H9 (cell line): ENCODE results near the gene SLC4A2. TPM values are rescaled to one million over a fixed set of nuclear protein-coding genes. Genes with fewer than 3 reads are reported as not detected.

ENCODE experiments used
- DNase-seq: peaks from one replicate; pipeline ENCODE4 v3.0.0-alpha.2; 2017
- H2AFZ ChIP-seq: one replicate; pipeline ENCODE4 v1.6.1; 2013; ENCODE audit warnings: mild to moderate bottlenecking, low read length, control low read depth, moderate library complexity
- H2AK5ac ChIP-seq: 2 replicates; pipeline ENCODE4 v1.6.1; 2013; ENCODE audit warnings: low read length, control low read depth, mixed read lengths; ENCODE audit not compliant: insufficient read length
- H2BK120ac ChIP-seq: one replicate; pipeline ENCODE4 v1.6.1; 2013; ENCODE audit warnings: low read depth, mild to moderate bottlenecking, low read length, control low read depth, inconsistent platforms; ENCODE audit not compliant: poor library complexity, severe bottlenecking
- H2BK12ac ChIP-seq: 2 replicates; pipeline ENCODE4 v1.6.1; 2013; ENCODE audit warnings: low read length, control low read depth, mixed read lengths, low read depth; ENCODE audit not compliant: insufficient read length
- H2BK15ac ChIP-seq: 2 replicates; pipeline ENCODE4 v1.6.1; 2013; ENCODE audit warnings: low read depth, low read length, control low read depth
- H2BK20ac ChIP-seq: one replicate; pipeline ENCODE4 v1.6.1; 2013; ENCODE audit warnings: low read depth, mild to moderate bottlenecking, low read length, control low read depth, inconsistent platforms; ENCODE audit not compliant: poor library complexity, severe bottlenecking
- H2BK5ac ChIP-seq: 2 replicates; pipeline ENCODE4 v1.6.1; 2013; ENCODE audit warnings: low read length, control low read depth, mixed read lengths; ENCODE audit not compliant: insufficient read length
- H3K14ac ChIP-seq: 2 replicates; pipeline ENCODE4 v1.6.1; 2013; ENCODE audit warnings: low read length, control low read depth; ENCODE audit not compliant: insufficient read depth
- H3K18ac ChIP-seq: 2 replicates; pipeline ENCODE4 v1.6.1; 2013; ENCODE audit warnings: low read depth, mild to moderate bottlenecking, mixed read lengths, low read length, control low read depth; ENCODE audit not compliant: insufficient read length
- H3K23ac ChIP-seq: 2 replicates; pipeline ENCODE4 v1.6.1; 2013; ENCODE audit warnings: low read length, control low read depth, mixed read lengths, low read depth; ENCODE audit not compliant: insufficient read length
- H3K23me2 ChIP-seq: 2 replicates; pipeline ENCODE4 v1.6.1; 2013; ENCODE audit warnings: low read depth, mild to moderate bottlenecking, mixed read lengths, low read length, control low read depth; ENCODE audit not compliant: insufficient read length, poor library complexity, severe bottlenecking
- H3K27ac ChIP-seq: 2 replicates; pipeline ENCODE4 v1.5.1; 2013; ENCODE audit warnings: low read length, control low read depth, mixed read lengths, low read depth; ENCODE audit not compliant: insufficient read length
- H3K27me3 ChIP-seq: 2 replicates; pipeline ENCODE4 v1.6.1; 2013; ENCODE audit warnings: low read length, control low read depth, inconsistent platforms; ENCODE audit not compliant: insufficient read depth
- H3K4ac ChIP-seq: 2 replicates; pipeline ENCODE4 v1.6.1; 2013; ENCODE audit warnings: low read depth, mild to moderate bottlenecking, control low read depth, inconsistent platforms, low read length, moderate library complexity
- H3K4me1 ChIP-seq: 2 replicates; pipeline ENCODE4 v1.6.1; 2013; ENCODE audit warnings: low read length, control low read depth, inconsistent platforms; ENCODE audit not compliant: insufficient read depth
- H3K4me2 ChIP-seq: 2 replicates; pipeline ENCODE4 v1.6.1; 2013; ENCODE audit warnings: low read length, control low read depth, mixed read lengths; ENCODE audit not compliant: insufficient read length, insufficient read depth
- H3K56ac ChIP-seq: 2 replicates; pipeline ENCODE4 v1.6.1; 2013; ENCODE audit warnings: low read depth, mild to moderate bottlenecking, mixed read lengths, low read length, control low read depth; ENCODE audit not compliant: insufficient read length
- H3K79me1 ChIP-seq: 2 replicates; pipeline ENCODE4 v1.6.1; 2013; ENCODE audit warnings: low read depth, mild to moderate bottlenecking, moderate library complexity, low read length, control low read depth, inconsistent platforms; ENCODE audit not compliant: insufficient read depth, poor library complexity, severe bottlenecking
- H3K79me2 ChIP-seq: 2 replicates; pipeline ENCODE4 v1.6.1; 2013; ENCODE audit warnings: low read length, control low read depth, inconsistent platforms; ENCODE audit not compliant: insufficient read depth
- H3K9ac ChIP-seq: 2 replicates; pipeline ENCODE4 v1.6.1; 2013; ENCODE audit warnings: low read length, control low read depth, mixed read lengths; ENCODE audit not compliant: insufficient read length; ENCODE audit errors: extremely low read depth
- H3K9me3 ChIP-seq: one replicate; pipeline ENCODE4 v1.6.1; 2013; ENCODE audit warnings: low read depth, low read length, inconsistent platforms; ENCODE audit not compliant: control insufficient read depth
- H3T11ph ChIP-seq: one replicate; pipeline ENCODE4 v1.6.1; 2013; ENCODE audit warnings: mild to moderate bottlenecking, low read length, control low read depth, inconsistent platforms
- H4K20me1 ChIP-seq: one replicate; pipeline ENCODE4 v1.6.1; 2013; ENCODE audit not compliant: control insufficient read depth, insufficient read length, insufficient read depth
- H4K5ac ChIP-seq: 2 replicates; pipeline ENCODE4 v1.6.1; 2013; ENCODE audit warnings: low read depth, mild to moderate bottlenecking, mixed read lengths, low read length, control low read depth; ENCODE audit not compliant: insufficient read length
- H4K8ac ChIP-seq: replicated peaks from 2 replicates; pipeline ENCODE4 v1.6.1; 2013; ENCODE audit warnings: low read length, control low read depth, mixed read lengths, low read depth; ENCODE audit not compliant: insufficient read length
- H4K91ac ChIP-seq: 2 replicates; pipeline ENCODE4 v1.6.1; 2013; ENCODE audit warnings: low read depth, mild to moderate bottlenecking, moderate library complexity, mixed read lengths, low read length, control low read depth; ENCODE audit not compliant: insufficient read length
- H3K27ac Mint-ChIP-seq, 3 experiments: 2 replicates in 2 of 3; 3 replicates in 1 of 3; pipeline ENCODE4 v1.8.0; 2020 to 2021; ENCODE audit warnings: mixed read lengths in 3 of 3, mild to moderate bottlenecking in 1 of 3, moderate library complexity in 1 of 3
- H3K27me3 Mint-ChIP-seq: 2 replicates; pipeline ENCODE4 v1.8.0; 2021; ENCODE audit warnings: low read depth, mild to moderate bottlenecking, moderate library complexity, mixed read lengths
- H3K36me3 Mint-ChIP-seq, 3 experiments: 2 replicates in 2 of 3; 3 replicates in 1 of 3; pipeline ENCODE4 v1.8.0; 2020 to 2021; ENCODE audit warnings: low read depth in 3 of 3, mixed read lengths in 3 of 3; ENCODE audit not compliant: insufficient read depth in 1 of 3
- H3K4me1 Mint-ChIP-seq, 2 experiments: 2 replicates each; pipeline ENCODE4 v1.8.0; 2020; ENCODE audit warnings: mixed read lengths in 2 of 2
- H3K4me3 Mint-ChIP-seq, 2 experiments: 2 replicates in 1 of 2; 3 replicates in 1 of 2; pipeline ENCODE4 v1.8.0; 2020 to 2021; ENCODE audit warnings: mild to moderate bottlenecking in 2 of 2, mixed read lengths in 2 of 2, moderate library complexity in 1 of 2
- H3K9me3 Mint-ChIP-seq, 2 experiments: 2 replicates in 1 of 2; 3 replicates in 1 of 2; pipeline ENCODE4 v1.8.0; 2020; ENCODE audit warnings: mild to moderate bottlenecking in 2 of 2, mixed read lengths in 2 of 2, moderate library complexity in 1 of 2
- WGBS: extraction: QIAGEN DNeasy Blood & Tissue Kit; methylation state at CpG from one replicate; pipeline ENCODE4 v1.1.7; 2013; ENCODE audit warnings: missing lambda C conversion rate, low lambda C conversion rate, mixed read lengths; ENCODE audit not compliant: insufficient read length; ENCODE audit errors: extremely low coverage; 5-methylcytosine and 5-hydroxymethylcytosine counted together
- total RNA-seq: library from RNA; stranded (reverse); gene quantifications from 2 replicates; pipeline ENCODE4 v1.2.1, GENCODE V29; 2021
- TF ChIP-seq, protein P1 (sequence below): fragments of 200-600 bp; sonication (generic); conservative IDR thresholded peaks from 3 replicates; pipeline ENCODE4 v1.8.0; 2021; ENCODE audit warnings: antibody characterized with exemption, mild to moderate bottlenecking

The SLC4A2 gene
- total RNA-seq, 1 experiment from 2014 or later, result 136 TPM

DNA sequence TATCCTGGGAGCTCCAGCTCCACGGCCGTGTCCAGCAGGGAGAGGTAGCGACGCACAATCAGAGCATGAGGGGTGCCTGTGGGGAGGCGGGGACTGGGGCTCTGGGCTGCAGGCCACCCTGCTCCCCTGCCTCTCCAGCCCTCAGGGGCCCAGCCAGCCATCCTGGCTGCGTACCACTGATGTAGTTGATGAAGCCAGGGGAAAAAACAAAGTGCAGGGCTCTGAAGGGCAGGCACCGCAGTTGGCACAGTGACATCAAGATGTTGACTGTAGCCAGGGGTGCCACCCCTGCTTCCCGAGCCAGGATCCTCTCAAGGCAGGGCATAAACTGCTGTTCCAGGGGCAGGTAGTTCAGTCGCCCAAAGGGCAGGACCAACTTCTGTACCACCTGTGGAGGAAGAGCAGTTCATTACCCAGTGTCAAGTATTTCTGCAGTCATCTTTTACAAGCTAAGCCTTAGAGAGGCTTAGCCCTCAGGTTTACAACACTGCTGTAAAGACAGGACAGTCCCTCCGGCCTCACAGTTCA is 18.4 kb downstream of the SLC4A2 start:
- H3K4me2 ChIP-seq, result no peak overlapping the region
- H3K9ac ChIP-seq, result no peak overlapping the region
- no peak overlapping the region for H4K91ac ChIP-seq
- peak overlapping the region; percentile 22 to 92; a peak in 3 of 5 replicates for H3K4me3 Mint-ChIP-seq
- no peak overlapping the region for H3T11ph ChIP-seq
- no peak overlapping the region for H2BK15ac ChIP-seq
- DNase-seq, result no peak
- H3K27ac Mint-ChIP-seq, result peak overlapping the region in 1 of 3 experiments; percentile 37; a peak in 2 of 7 replicates
- H2BK5ac ChIP-seq, result no peak overlapping the region
- H3K4ac ChIP-seq, result no peak overlapping the region
- H3K27ac ChIP-seq, result no peak overlapping the region
- no peaks in the 10 kb centered on the region for H3K79me1 ChIP-seq
- no peak overlapping the region for H2BK12ac ChIP-seq
- peaks cover 28 to 41% of the 10 kb centered on the region in 2 experiments for H3K4me1 Mint-ChIP-seq
- WGBS, result no CpG with 5 or more reads among the region's 10 CpGs
- no peaks in the 10 kb centered on the region for H3K4me1 ChIP-seq
- no peaks in the 10 kb centered on the region for H4K20me1 ChIP-seq
- H3K27me3 Mint-ChIP-seq, result peaks cover 1% of the 10 kb centered on the region; the same call in 1 of the 2 replicates
- no peak overlapping the region for H2BK20ac ChIP-seq
- no peak overlapping the region for H4K5ac ChIP-seq
- H3K27me3 ChIP-seq, result no peaks in the 10 kb centered on the region
- peaks cover 13 to 32% (median 27%) of the 10 kb centered on the region in 3 experiments for H3K36me3 Mint-ChIP-seq
- H2AK5ac ChIP-seq, result no peak overlapping the region
- H3K9me3 ChIP-seq, result no peaks in the 10 kb centered on the region
- H3K56ac ChIP-seq, result no peak overlapping the region
- no peak overlapping the region for H3K14ac ChIP-seq
- no peak overlapping the region for H3K23ac ChIP-seq
- no peaks in the 10 kb centered on the region for H3K9me3 Mint-ChIP-seq
- H4K8ac ChIP-seq, result no peak overlapping the region
- H2BK120ac ChIP-seq, result no peak overlapping the region
- no peak overlapping the region for H2AFZ ChIP-seq
- H3K79me2 ChIP-seq, result no peaks in the 10 kb centered on the region; the same call in 1 of the 2 replicates
- H3K18ac ChIP-seq, result no peak overlapping the region
- H3K23me2 ChIP-seq, result peaks cover 3% of the 10 kb centered on the region
- TF ChIP-seq, protein P1, sequence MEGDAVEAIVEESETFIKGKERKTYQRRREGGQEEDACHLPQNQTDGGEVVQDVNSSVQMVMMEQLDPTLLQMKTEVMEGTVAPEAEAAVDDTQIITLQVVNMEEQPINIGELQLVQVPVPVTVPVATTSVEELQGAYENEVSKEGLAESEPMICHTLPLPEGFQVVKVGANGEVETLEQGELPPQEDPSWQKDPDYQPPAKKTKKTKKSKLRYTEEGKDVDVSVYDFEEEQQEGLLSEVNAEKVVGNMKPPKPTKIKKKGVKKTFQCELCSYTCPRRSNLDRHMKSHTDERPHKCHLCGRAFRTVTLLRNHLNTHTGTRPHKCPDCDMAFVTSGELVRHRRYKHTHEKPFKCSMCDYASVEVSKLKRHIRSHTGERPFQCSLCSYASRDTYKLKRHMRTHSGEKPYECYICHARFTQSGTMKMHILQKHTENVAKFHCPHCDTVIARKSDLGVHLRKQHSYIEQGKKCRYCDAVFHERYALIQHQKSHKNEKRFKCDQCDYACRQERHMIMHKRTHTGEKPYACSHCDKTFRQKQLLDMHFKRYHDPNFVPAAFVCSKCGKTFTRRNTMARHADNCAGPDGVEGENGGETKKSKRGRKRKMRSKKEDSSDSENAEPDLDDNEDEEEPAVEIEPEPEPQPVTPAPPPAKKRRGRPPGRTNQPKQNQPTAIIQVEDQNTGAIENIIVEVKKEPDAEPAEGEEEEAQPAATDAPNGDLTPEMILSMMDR, result no peak
